Keratinocyte (primary cell): ENCODE measurements around the gene TMPRSS11E. TPM values are rescaled to one million over a fixed set of nuclear protein-coding genes. Genes with fewer than 3 reads are reported as not detected.

Experiments used
- DNase-seq: peaks from one replicate; pipeline ENCODE4 v3.0.0-alpha.2; 2011; ENCODE audit warnings: low read depth, missing footprints, low spot score
- FAIRE-seq: peaks from 2 replicates; lab custom pipeline; 2011; peaks lifted over from hg19 to GRCh38; lab: Jason Lieb, UNC
- H2AFZ ChIP-seq: 2 replicates; pipeline ENCODE4 v1.6.0; 2012; ENCODE audit warnings: low read length, control low read depth, inconsistent platforms; ENCODE audit not compliant: control insufficient read depth
- H3K27ac ChIP-seq: 2 replicates; pipeline ENCODE4 v1.5.1; 2011; ENCODE audit warnings: low read length; ENCODE audit not compliant: control insufficient read depth, insufficient read depth
- H3K27me3 ChIP-seq: 3 replicates; pipeline ENCODE4 v1.6.0; 2011; ENCODE audit warnings: low read length; ENCODE audit not compliant: control insufficient read depth, insufficient read depth; ENCODE audit errors: extremely low read depth
- H3K36me3 ChIP-seq, 2 experiments: 2 replicates in 1 of 2; 3 replicates in 1 of 2; pipeline ENCODE4 v1.5.1; 2011; ENCODE audit warnings: low read length in 2 of 2, mild to moderate bottlenecking in 1 of 2; ENCODE audit not compliant: control insufficient read depth in 2 of 2, insufficient read depth in 2 of 2; ENCODE audit errors: extremely low read depth in 1 of 2
- H3K4me1 ChIP-seq: 3 replicates; pipeline ENCODE4 v1.5.1; 2011; ENCODE audit warnings: low read length; ENCODE audit not compliant: control insufficient read depth, insufficient read depth; ENCODE audit errors: extremely low read depth
- H3K4me2 ChIP-seq: 3 replicates; pipeline ENCODE4 v1.6.0; 2011; ENCODE audit warnings: low read depth, low read length; ENCODE audit not compliant: control insufficient read depth, insufficient read depth; ENCODE audit errors: extremely low read depth
- H3K4me3 ChIP-seq, 3 experiments: fragments of 200-600 bp in 1 of 3; sonication (generic) in 1 of 3; 2 replicates in 2 of 3; 3 replicates in 1 of 3; pipeline ENCODE4 v1.5.1; 2011 to 2016; ENCODE audit warnings: low read length in 3 of 3, mild to moderate bottlenecking in 3 of 3, control low read depth in 2 of 3, inconsistent platforms in 1 of 3, low read depth in 1 of 3, mixed read lengths in 1 of 3, mixed run types in 1 of 3, moderate library complexity in 1 of 3; ENCODE audit not compliant: control insufficient read depth in 2 of 3, insufficient read depth in 2 of 3; ENCODE audit errors: extremely low read depth in 1 of 3
- H3K79me2 ChIP-seq: 2 replicates; pipeline ENCODE4 v1.6.0; 2012; ENCODE audit warnings: low read length; ENCODE audit not compliant: control insufficient read depth, insufficient read depth
- H3K9ac ChIP-seq: 3 replicates; pipeline ENCODE4 v1.6.0; 2011; ENCODE audit warnings: low read length; ENCODE audit not compliant: control insufficient read depth, insufficient read depth; ENCODE audit errors: extremely low read depth
- H3K9me1 ChIP-seq: 3 replicates; pipeline ENCODE4 v1.6.0; 2011; ENCODE audit warnings: low read length; ENCODE audit not compliant: control insufficient read depth, insufficient read depth; ENCODE audit errors: extremely low read depth
- H3K9me3 ChIP-seq: 2 replicates; pipeline ENCODE4 v1.5.1; 2012; ENCODE audit warnings: low read depth, low read length; ENCODE audit not compliant: control insufficient read depth
- H4K20me1 ChIP-seq: 3 replicates; pipeline ENCODE4 v1.6.0; 2011; ENCODE audit warnings: low read length; ENCODE audit not compliant: control insufficient read depth, insufficient read depth; ENCODE audit errors: extremely low read depth
- CTCF ChIP-seq, 3 experiments: IDR thresholded peaks in 1 of 3; conservative IDR thresholded peaks in 1 of 3; optimal IDR thresholded peaks in 1 of 3; 2 replicates in 2 of 3; 3 replicates in 1 of 3; pipeline versions ENCODE3 to v1.5.1; 2011; ENCODE audit warnings: low read length in 3 of 3, mild to moderate bottlenecking in 3 of 3, moderate library complexity in 2 of 3, control low read depth in 1 of 3, inconsistent platforms in 1 of 3; ENCODE audit not compliant: insufficient read depth in 2 of 3; ENCODE audit errors: extremely low read depth in 1 of 3
- EZH2 ChIP-seq: IDR thresholded peaks from one replicate; pipeline ENCODE4 v1.6.1; 2012; ENCODE audit warnings: inconsistent platforms, mild to moderate bottlenecking, low read length, moderate library complexity
- dilution Hi-C: fragments of 300-500 bp; cut with MboI; formaldehyde crosslinking; loops from one replicate; pipeline ENCODE4 v1.7.0; 2020; ENCODE audit warnings: low sequenced_read_pairs; ENCODE audit not compliant: extremely low pct_ligation_motif_present
- polyA plus RNA-seq, 5 experiments: library from polyadenylated mRNA; depleted of rRNA in 3 of 5; stranded (reverse) in 3 of 5; stranded (forward) in 1 of 5; unstranded in 1 of 5; fragments of >200 nt; gene quantifications; 1 replicate in 1 of 5; 2 replicates in 3 of 5; 3 replicates in 1 of 5; pipeline versions ENCODE4 v1.2.1 to v1.2.3, GENCODE V29; 2011 to 2012; ENCODE audit warnings: missing spikeins in 2 of 5, low read depth in 1 of 5, low replicate concordance in 1 of 5

Gene TMPRSS11E
- polyA plus RNA-seq, 1 donor (not counting 4 experiments of a cell fraction or from before 2014, with no cell fraction given) = 2.0 TPM

GRCh38 chr4:68490826-68491457, 43.7 kb downstream of the TMPRSS11E start:
- no peak overlapping the region for H3K27ac ChIP-seq
- H3K36me3 ChIP-seq = no peaks in the 10 kb centered on the region
- TF ChIP-seq EZH2 (no peak), CTCF (optimal IDR thresholded peaks at IDR 0.05 in 1 of 3, IDR thresholded peaks at IDR 0.05 in 1 of 3, conservative IDR thresholded peaks at IDR 0.05 in 1 of 3; ENCODE audit: extremely low read depth in 1 of 3, insufficient read depth in 2 of 3, low read length in 3 of 3) (no peak)
- no peaks in the 10 kb centered on the region for H3K4me1 ChIP-seq
- no peaks in the 10 kb centered on the region for H3K9me1 ChIP-seq
- no peaks in the 10 kb centered on the region for H3K9me3 ChIP-seq
- H3K4me3 ChIP-seq = no peak overlapping the region
- dilution Hi-C loops = no loop called here
- no peak overlapping the region for H3K9ac ChIP-seq
- no peak for DNase-seq
- H3K79me2 ChIP-seq = no peaks in the 10 kb centered on the region
- H3K27me3 ChIP-seq = no peaks in the 10 kb centered on the region
- no peak for FAIRE-seq
- no peak overlapping the region for H2AFZ ChIP-seq
- no peak overlapping the region for H3K4me2 ChIP-seq
- no peaks in the 10 kb centered on the region for H4K20me1 ChIP-seq

GRCh38 chr4:68494688-68495087, 47.4 kb downstream of the TMPRSS11E start:
- TF ChIP-seq EZH2 (no peak), CTCF (optimal IDR thresholded peaks at IDR 0.05 in 1 of 3, IDR thresholded peaks at IDR 0.05 in 1 of 3, conservative IDR thresholded peaks at IDR 0.05 in 1 of 3; ENCODE audit: extremely low read depth in 1 of 3, insufficient read depth in 2 of 3, low read length in 3 of 3) (no peak)
- FAIRE-seq = no peak

More at GRCh38 chr4:68494688-68495087, 47.4 kb downstream of the TMPRSS11E start:
- peak overlapping the region; percentile 64 for H2AFZ ChIP-seq
- H3K27me3 ChIP-seq = no peaks in the 10 kb centered on the region
- no peaks in the 10 kb centered on the region for H3K9me1 ChIP-seq
- no peaks in the 10 kb centered on the region for H4K20me1 ChIP-seq
- no peaks in the 10 kb centered on the region for H3K79me2 ChIP-seq
- dilution Hi-C loops = no loop called here
- H3K4me3 ChIP-seq = no peak overlapping the region
- no peaks in the 10 kb centered on the region for H3K9me3 ChIP-seq
- H3K4me2 ChIP-seq = no peak overlapping the region
- H3K27ac ChIP-seq = no peak overlapping the region
- no peaks in the 10 kb centered on the region for H3K4me1 ChIP-seq
- no peak overlapping the region for H3K9ac ChIP-seq
- H3K36me3 ChIP-seq = no peaks in the 10 kb centered on the region
- no peak for DNase-seq
